HG02870 (cell line): ENCODE results near the gene NME3.
"Not testable (repeated sequence)": the region's sequence is repeated elsewhere in the genome, so short reads cannot be mapped to it uniquely, and the experiment has no call there.

Experiments
- ATAC-seq: cut with Tn5 transposase; IDR thresholded peaks from one replicate; pipeline ENCODE4 v1.9.1; 2021; ENCODE audit warnings: mild to moderate bottlenecking, moderate library complexity; ENCODE audit not compliant: unreplicated experiment

Gene NME3

GRCh38 chr16:1754204-1754603 lies 17.1 kb downstream of the NME3 start:
- no peak for ATAC-seq

GRCh38 chr16:1752853-1753252 lies 18.5 kb downstream of the NME3 start:
- ATAC-seq: no peak

- ATAC-seq: no peak
Observed at GRCh38 chr16:1751946-1752345, 19.4 kb downstream of the NME3 start.

- ATAC-seq: no peak
Observed at GRCh38 chr16:1749152-1750117, 21.9 kb downstream of the NME3 start.

GRCh38 chr16:1747934-1748333 lies 23.4 kb downstream of the NME3 start:
- no peak for ATAC-seq

- ATAC-seq: no peak
Observed at GRCh38 chr16:1746693-1747195, 24.6 kb downstream of the NME3 start.

- no peak for ATAC-seq
Observed at GRCh38 chr16:1745900-1746692, 25.2 kb downstream of the NME3 start.

- ATAC-seq: no peak
Observed at GRCh38 chr16:1745181-1745899, 26.0 kb downstream of the NME3 start.

GRCh38 chr16:1744338-1744840 lies 27.0 kb downstream of the NME3 start:
- ATAC-seq: no peak

- ATAC-seq: no peak
Observed at GRCh38 chr16:1743376-1744337, 27.7 kb downstream of the NME3 start.

GRCh38 chr16:1741553-1742165 lies 29.7 kb downstream of the NME3 start:
- no peak for ATAC-seq

- ATAC-seq: no peak
Observed at GRCh38 chr16:1740781-1741490, 30.4 kb downstream of the NME3 start.

- ATAC-seq: no peak
Observed at GRCh38 chr16:1740234-1740633, 31.1 kb downstream of the NME3 start.

GRCh38 chr16:1734816-1735215 lies 36.5 kb downstream of the NME3 start:
- no peak for ATAC-seq

GRCh38 chr16:1734123-1734522 lies 37.2 kb downstream of the NME3 start:
- ATAC-seq: no peak

GRCh38 chr16:1732551-1732987 lies 38.8 kb downstream of the NME3 start:
- ATAC-seq: not testable (repeated sequence)

GRCh38 chr16:1732071-1732470 lies 39.3 kb downstream of the NME3 start:
- ATAC-seq: no peak

- no peak for ATAC-seq
Observed at GRCh38 chr16:1731603-1732002, 39.7 kb downstream of the NME3 start.

GRCh38 chr16:1731073-1731472 lies 40.3 kb downstream of the NME3 start:
- ATAC-seq: no peak
